Measurements from ENCODE around the gene NR3C1.

DNA sequence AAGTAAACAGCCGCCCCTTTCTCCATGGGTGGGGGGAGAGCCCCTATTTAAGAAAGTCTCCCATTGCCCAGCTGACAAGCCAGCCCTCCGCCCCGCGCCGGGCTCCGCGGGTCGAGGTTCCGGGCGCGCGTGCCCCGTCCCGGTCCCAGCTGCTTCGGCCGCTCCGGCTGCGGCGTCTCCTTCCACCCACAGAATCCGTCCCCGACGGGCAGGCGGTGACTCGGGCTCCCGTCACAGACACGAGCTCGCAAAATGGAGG lies 223 bp downstream of the NR3C1 start:
- TF ChIP-seq, protein P1, sequence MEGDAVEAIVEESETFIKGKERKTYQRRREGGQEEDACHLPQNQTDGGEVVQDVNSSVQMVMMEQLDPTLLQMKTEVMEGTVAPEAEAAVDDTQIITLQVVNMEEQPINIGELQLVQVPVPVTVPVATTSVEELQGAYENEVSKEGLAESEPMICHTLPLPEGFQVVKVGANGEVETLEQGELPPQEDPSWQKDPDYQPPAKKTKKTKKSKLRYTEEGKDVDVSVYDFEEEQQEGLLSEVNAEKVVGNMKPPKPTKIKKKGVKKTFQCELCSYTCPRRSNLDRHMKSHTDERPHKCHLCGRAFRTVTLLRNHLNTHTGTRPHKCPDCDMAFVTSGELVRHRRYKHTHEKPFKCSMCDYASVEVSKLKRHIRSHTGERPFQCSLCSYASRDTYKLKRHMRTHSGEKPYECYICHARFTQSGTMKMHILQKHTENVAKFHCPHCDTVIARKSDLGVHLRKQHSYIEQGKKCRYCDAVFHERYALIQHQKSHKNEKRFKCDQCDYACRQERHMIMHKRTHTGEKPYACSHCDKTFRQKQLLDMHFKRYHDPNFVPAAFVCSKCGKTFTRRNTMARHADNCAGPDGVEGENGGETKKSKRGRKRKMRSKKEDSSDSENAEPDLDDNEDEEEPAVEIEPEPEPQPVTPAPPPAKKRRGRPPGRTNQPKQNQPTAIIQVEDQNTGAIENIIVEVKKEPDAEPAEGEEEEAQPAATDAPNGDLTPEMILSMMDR (IDR thresholded peaks at IDR 0.05), result no peak
- no peak for TF ChIP-seq POLR2A (IDR thresholded peaks at IDR 0.05)

Data from right lobe of liver (tissue), 4 donors.